Trophoblast cell (in vitro differentiated cells and primary cell): ENCODE measurements around the gene DPYD.

Source experiments
- DNase-seq, 2 donors: peaks; one replicate each; pipeline ENCODE4 v3.0.0-alpha.2; 2016
- H2AFZ ChIP-seq: 2 replicates; pipeline ENCODE4 v1.6.1; 2013; ENCODE audit warnings: low read length, moderate library complexity, mild to moderate bottlenecking; ENCODE audit not compliant: insufficient read depth, poor library complexity
- H2AK5ac ChIP-seq: 2 replicates; pipeline ENCODE4 v1.6.1; 2013; ENCODE audit warnings: mild to moderate bottlenecking, low read length
- H2BK120ac ChIP-seq: 2 replicates; pipeline ENCODE4 v1.6.1; 2013; ENCODE audit warnings: low read length, mild to moderate bottlenecking, moderate library complexity; ENCODE audit not compliant: insufficient read depth, poor library complexity
- H2BK12ac ChIP-seq: 2 replicates; pipeline ENCODE4 v1.6.1; 2013; ENCODE audit warnings: mild to moderate bottlenecking, low read length, moderate library complexity
- H2BK5ac ChIP-seq: 2 replicates; pipeline ENCODE4 v1.6.1; 2013; ENCODE audit warnings: low read length, low read depth, moderate library complexity, mild to moderate bottlenecking; ENCODE audit not compliant: poor library complexity
- H3K14ac ChIP-seq: 2 replicates; pipeline ENCODE4 v1.6.1; 2013; ENCODE audit warnings: mild to moderate bottlenecking, low read length
- H3K18ac ChIP-seq: 2 replicates; pipeline ENCODE4 v1.6.1; 2013; ENCODE audit warnings: mild to moderate bottlenecking, low read length
- H3K23ac ChIP-seq: 2 replicates; pipeline ENCODE4 v1.6.1; 2013; ENCODE audit warnings: low read length
- H3K27ac ChIP-seq: 2 replicates; pipeline ENCODE4 v1.5.1; 2013; ENCODE audit warnings: low read depth, mild to moderate bottlenecking, inconsistent platforms, low read length, moderate library complexity
- H3K27me3 ChIP-seq: 2 replicates; pipeline ENCODE4 v1.6.1; 2013; ENCODE audit warnings: inconsistent platforms, mild to moderate bottlenecking, low read length, moderate library complexity; ENCODE audit not compliant: insufficient read depth
- H3K36me3 ChIP-seq, 2 experiments: 1 replicate in 1 of 2; 2 replicates in 1 of 2; pipeline ENCODE4 v1.6.1; 2013; ENCODE audit warnings: low read length in 2 of 2, mild to moderate bottlenecking in 2 of 2, moderate library complexity in 1 of 2; ENCODE audit not compliant: insufficient read depth in 2 of 2, control insufficient read depth in 1 of 2
- H3K4ac ChIP-seq: 2 replicates; pipeline ENCODE4 v1.6.1; 2013; ENCODE audit warnings: low read depth, mild to moderate bottlenecking, low read length, moderate library complexity
- H3K4me1 ChIP-seq, 2 experiments: 1 replicate in 1 of 2; 2 replicates in 1 of 2; pipeline ENCODE4 v1.6.1; 2013; ENCODE audit warnings: low read length in 2 of 2, mild to moderate bottlenecking in 2 of 2, moderate library complexity in 1 of 2; ENCODE audit not compliant: insufficient read depth in 2 of 2, control insufficient read depth in 1 of 2
- H3K4me2 ChIP-seq: 2 replicates; pipeline ENCODE4 v1.6.1; 2013; ENCODE audit warnings: inconsistent platforms, mild to moderate bottlenecking, low read length, moderate library complexity
- H3K4me3 ChIP-seq: 2 replicates; pipeline ENCODE4 v1.5.1; 2013; ENCODE audit warnings: mild to moderate bottlenecking, low read depth, low read length, inconsistent platforms
- H3K79me1 ChIP-seq: one replicate; pipeline ENCODE4 v1.6.1; 2013; ENCODE audit warnings: low read length
- H3K79me2 ChIP-seq: 2 replicates; pipeline ENCODE4 v1.6.1; 2013; ENCODE audit warnings: low read length, mild to moderate bottlenecking; ENCODE audit not compliant: control insufficient read depth, insufficient read depth, poor library complexity
- H3K9ac ChIP-seq: 2 replicates; pipeline ENCODE4 v1.6.1; 2013; ENCODE audit warnings: mild to moderate bottlenecking, low read length
- H3K9me3 ChIP-seq: 2 replicates; pipeline ENCODE4 v1.6.1; 2013; ENCODE audit warnings: low read depth, mild to moderate bottlenecking, control low read depth, inconsistent platforms, low read length; ENCODE audit not compliant: insufficient read depth
- H4K12ac ChIP-seq: 2 replicates; pipeline ENCODE4 v1.6.1; 2013; ENCODE audit warnings: low read depth, mild to moderate bottlenecking, low read length, moderate library complexity
- H4K8ac ChIP-seq: 2 replicates; pipeline ENCODE4 v1.6.1; 2013; ENCODE audit warnings: low read depth, mild to moderate bottlenecking, low read length, moderate library complexity
- H4K91ac ChIP-seq: one replicate; pipeline ENCODE4 v1.6.1; 2013; ENCODE audit warnings: low read depth, mild to moderate bottlenecking, low read length, moderate library complexity
- WGBS: extraction: QIAGEN DNeasy Blood & Tissue Kit; methylation state at CpG from one replicate; pipeline ENCODE4 v1.1.7; 2013; ENCODE audit warnings: missing lambda C conversion rate; ENCODE audit not compliant: insufficient read length, insufficient coverage; ENCODE audit errors: extremely low coverage; 5-methylcytosine and 5-hydroxymethylcytosine counted together

Gene DPYD

DNA sequence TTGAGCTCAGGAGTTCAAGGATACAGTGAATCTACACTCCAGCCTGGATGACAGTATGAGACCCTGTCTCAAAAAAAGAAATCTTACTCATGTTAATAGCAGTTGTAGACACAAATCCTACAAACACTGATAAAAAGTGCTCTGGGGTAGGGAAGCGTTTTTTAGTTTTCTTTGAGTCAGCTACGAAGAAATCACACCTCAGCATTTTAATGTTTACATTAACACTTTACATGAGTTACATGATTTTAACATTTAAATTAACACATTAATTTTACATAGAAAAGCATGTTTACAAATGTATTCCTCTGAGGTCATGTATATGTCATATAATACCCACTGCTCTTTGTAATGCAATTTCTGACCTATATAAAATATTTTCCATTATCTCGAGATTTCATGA lies 419.2 kb downstream of the DPYD start:
- Histone ChIP-seq H3K14ac (no peak overlapping the region), H2BK120ac (no peak overlapping the region), H3K23ac (no peak overlapping the region), H2BK12ac (no peak overlapping the region), H4K8ac (no peak overlapping the region), H2AFZ (no peak overlapping the region), H4K91ac (no peak overlapping the region), H3K9me3 (no peaks in the 10 kb centered on the region), H3K79me1 (no peaks in the 10 kb centered on the region), H3K27ac (no peak overlapping the region), H3K4ac (no peak overlapping the region), H3K4me1 (no peaks in the 10 kb centered on the region), H3K36me3 (no peaks in the 10 kb centered on the region), H2BK5ac (no peak overlapping the region), H2AK5ac (no peak overlapping the region), H3K27me3 (no peaks in the 10 kb centered on the region), H3K4me2 (no peak overlapping the region), H4K12ac (no peak overlapping the region), H3K4me3 (no peak overlapping the region), H3K18ac (no peak overlapping the region), H3K9ac (no peak overlapping the region), H3K79me2 (no peaks in the 10 kb centered on the region)
- no CpG with 5 or more reads among the region's 3 CpGs for WGBS
- DNase-seq, result no peak

GRCh38 chr1:97500760-97501159 lies 420.1 kb downstream of the DPYD start:
- no peak overlapping the region for H4K8ac ChIP-seq
- H3K4me3 ChIP-seq, result no peak overlapping the region
- H3K27ac ChIP-seq, result no peak overlapping the region
- no peak overlapping the region for H2AFZ ChIP-seq
- H3K9ac ChIP-seq, result no peak overlapping the region
- no CpG with 5 or more reads among the region's 5 CpGs for whole genome bisulfite sequencing
- no peaks in the 10 kb centered on the region for H3K9me3 ChIP-seq
- H4K91ac ChIP-seq, result no peak overlapping the region
- H2AK5ac ChIP-seq, result no peak overlapping the region
- no peaks in the 10 kb centered on the region for H3K79me2 ChIP-seq
- no peaks in the 10 kb centered on the region for H3K27me3 ChIP-seq
- H3K4ac ChIP-seq, result no peak overlapping the region
- no peak for DNase-seq
- no peaks in the 10 kb centered on the region for H3K4me1 ChIP-seq
- no peak overlapping the region for H2BK12ac ChIP-seq
- H3K14ac ChIP-seq, result no peak overlapping the region
- no peak overlapping the region for H3K18ac ChIP-seq
- no peak overlapping the region for H4K12ac ChIP-seq
- no peak overlapping the region for H2BK120ac ChIP-seq
- H3K23ac ChIP-seq, result no peak overlapping the region
- H3K4me2 ChIP-seq, result no peak overlapping the region
- H3K36me3 ChIP-seq, result no peaks in the 10 kb centered on the region
- H2BK5ac ChIP-seq, result no peak overlapping the region
- H3K79me1 ChIP-seq, result no peaks in the 10 kb centered on the region

DNA sequence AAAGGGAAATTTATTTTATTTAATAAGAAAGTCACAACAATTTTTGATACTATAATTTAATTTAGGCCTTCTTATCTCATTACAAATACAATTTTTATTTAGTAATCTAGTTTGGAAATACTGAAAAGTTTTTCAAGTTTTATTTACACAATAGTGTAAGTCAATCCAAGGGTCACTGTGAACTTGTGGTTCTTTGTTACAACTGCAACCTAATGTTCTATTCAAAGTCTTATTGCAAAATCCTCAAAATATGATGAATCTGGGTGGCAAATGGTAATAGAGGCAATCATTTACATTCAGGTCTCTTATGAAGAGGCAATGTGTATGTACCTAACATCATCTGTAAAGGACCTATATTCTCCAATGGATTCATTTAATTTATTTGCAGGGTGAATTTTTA lies 421.2 kb downstream of the DPYD start:
- Histone ChIP-seq H3K18ac (no peak overlapping the region), H2BK12ac (no peak overlapping the region), H3K9me3 (no peaks in the 10 kb centered on the region), H3K4me2 (no peak overlapping the region), H3K4me3 (no peak overlapping the region), H3K9ac (no peak overlapping the region), H4K91ac (no peak overlapping the region), H3K4ac (no peak overlapping the region), H3K23ac (no peak overlapping the region), H2BK120ac (no peak overlapping the region), H4K12ac (no peak overlapping the region), H2BK5ac (no peak overlapping the region), H3K27ac (no peak overlapping the region), H3K79me2 (no peaks in the 10 kb centered on the region), H3K4me1 (no peaks in the 10 kb centered on the region), H3K36me3 (no peaks in the 10 kb centered on the region), H3K27me3 (no peaks in the 10 kb centered on the region), H3K79me1 (no peaks in the 10 kb centered on the region), H2AK5ac (no peak overlapping the region), H2AFZ (no peak overlapping the region), H4K8ac (no peak overlapping the region), H3K14ac (no peak overlapping the region)
- no peak for DNase-seq

GRCh38 chr1:97489834-97490233 lies 431.0 kb downstream of the DPYD start:
- no peak overlapping the region for H2BK12ac ChIP-seq
- H4K91ac ChIP-seq, result no peak overlapping the region
- H2BK5ac ChIP-seq, result no peak overlapping the region
- no peak overlapping the region for H2AK5ac ChIP-seq
- no peak overlapping the region for H3K4ac ChIP-seq
- no peak overlapping the region for H4K8ac ChIP-seq
- no peak overlapping the region for H3K27ac ChIP-seq
- H3K4me2 ChIP-seq, result no peak overlapping the region
- no peak for DNase-seq
- no CpG with 5 or more reads among the region's 2 CpGs for WGBS
- no peak overlapping the region for H3K14ac ChIP-seq
- H3K79me2 ChIP-seq, result no peaks in the 10 kb centered on the region
- no peaks in the 10 kb centered on the region for H3K79me1 ChIP-seq
- H3K18ac ChIP-seq, result no peak overlapping the region
- H2AFZ ChIP-seq, result no peak overlapping the region
- no peak overlapping the region for H2BK120ac ChIP-seq
- H3K36me3 ChIP-seq, result no peaks in the 10 kb centered on the region
- H3K9ac ChIP-seq, result no peak overlapping the region
- no peak overlapping the region for H4K12ac ChIP-seq
- no peaks in the 10 kb centered on the region for H3K4me1 ChIP-seq
- no peak overlapping the region for H3K4me3 ChIP-seq
- H3K9me3 ChIP-seq, result no peaks in the 10 kb centered on the region
- no peak overlapping the region for H3K23ac ChIP-seq
- no peaks in the 10 kb centered on the region for H3K27me3 ChIP-seq

DNA sequence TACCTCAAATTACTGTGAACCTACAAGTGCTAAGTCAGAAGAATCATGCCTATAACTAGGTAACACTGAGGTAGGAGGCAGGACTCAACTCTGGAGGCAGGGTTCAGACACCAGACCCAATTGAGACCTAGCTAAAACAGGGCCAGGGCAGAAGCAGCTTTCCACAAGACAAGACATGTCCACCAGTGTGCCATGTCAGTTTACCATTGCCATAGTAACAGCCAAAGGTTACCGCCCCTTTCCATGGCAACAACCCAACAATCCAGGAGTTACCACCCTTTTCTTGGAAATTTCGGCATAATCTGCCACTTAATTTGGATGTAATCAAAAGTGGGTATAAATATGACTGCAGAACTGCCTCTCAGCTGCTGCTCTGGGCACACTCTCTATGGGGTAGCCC lies 432.3 kb downstream of the DPYD start:
- WGBS, result no CpG with 5 or more reads among the region's 2 CpGs
- no peak overlapping the region for H3K4me3 ChIP-seq

More for the DNA sequence above, 432.3 kb downstream of the DPYD start:
- H3K23ac ChIP-seq, result no peak overlapping the region
- H3K27me3 ChIP-seq, result no peaks in the 10 kb centered on the region
- H3K79me2 ChIP-seq, result no peaks in the 10 kb centered on the region
- no peak overlapping the region for H2BK120ac ChIP-seq
- no peak overlapping the region for H3K4me2 ChIP-seq
- H3K9me3 ChIP-seq, result no peaks in the 10 kb centered on the region
- H2AFZ ChIP-seq, result no peak overlapping the region
- no peak overlapping the region for H2BK5ac ChIP-seq
- no peaks in the 10 kb centered on the region for H3K79me1 ChIP-seq
- no peak overlapping the region for H4K8ac ChIP-seq
- no peaks in the 10 kb centered on the region for H3K36me3 ChIP-seq
- no peak overlapping the region for H2AK5ac ChIP-seq
- H3K27ac ChIP-seq, result no peak overlapping the region
- no peak for DNase-seq
- no peak overlapping the region for H4K12ac ChIP-seq
- H3K4me1 ChIP-seq, result no peaks in the 10 kb centered on the region
- H3K4ac ChIP-seq, result no peak overlapping the region
- no peak overlapping the region for H3K9ac ChIP-seq
- H2BK12ac ChIP-seq, result no peak overlapping the region
- no peak overlapping the region for H3K18ac ChIP-seq
- no peak overlapping the region for H4K91ac ChIP-seq
- H3K14ac ChIP-seq, result no peak overlapping the region
